GM12878 (cell line): ENCODE data around the gene CNTNAP2. TPM values are rescaled to one million over a fixed set of nuclear protein-coding genes. Genes with fewer than 3 reads are reported as not detected.

Source experiments
- POU2F2 ChIP-seq: IDR thresholded peaks from 3 replicates; pipeline ENCODE4 v1.6.1; 2011; ENCODE audit warnings: low read depth, mild to moderate bottlenecking, low read length, borderline replicate concordance
- ZNF592 ChIP-seq: fragments of 450-650 bp; IDR thresholded peaks from 2 replicates; pipeline ENCODE4 v1.6.1; 2017; ENCODE audit warnings: mild to moderate bottlenecking, moderate library complexity
- polyA plus RNA-seq, 11 experiments: library from polyadenylated mRNA; depleted of rRNA in 4 of 11; unstranded in 6 of 11; stranded (reverse) in 5 of 11; fragments of >200 nt; fragmentation: Nextera tagmentation in 4 of 11; fragmentation: Illumina TruSeq in 1 of 11; extraction: Ambion mirVana in 4 of 11; extraction: Trizol in 1 of 11; gene quantifications; 1 replicate in 1 of 11; 2 replicates in 10 of 11; pipeline versions ENCODE4 v1.2.1 to v1.2.3, GENCODE V29; 2011 to 2016; ENCODE audit warnings: inconsistent platforms in 2 of 11, missing spikeins in 2 of 11, low read depth in 1 of 11
- total RNA-seq, 4 experiments: library from RNA; depleted of rRNA in 3 of 4; stranded (reverse); fragments of >200 nt in 3 of 4; fragmentation: Illumina TruSeq in 1 of 4; extraction: Trizol in 1 of 4; gene quantifications; 2 replicates each; pipeline versions ENCODE4 v1.2.1 to v1.2.3, GENCODE V29; 2013 to 2021
- TF ChIP-seq, protein P1 (sequence below): IDR thresholded peaks from 2 replicates; pipeline ENCODE4 v1.6.1; 2011; ENCODE audit warnings: mild to moderate bottlenecking, low read depth, low read length, moderate library complexity; ENCODE audit not compliant: insufficient replicate concordance
- TF ChIP-seq, protein P2 (sequence below), 3 experiments: IDR thresholded peaks in 2 of 3; conservative IDR thresholded peaks in 1 of 3; 2 replicates each; pipeline ENCODE4 v1.5.1; 2011; ENCODE audit warnings: low read depth in 3 of 3, low read length in 3 of 3, mild to moderate bottlenecking in 3 of 3, control low read depth in 2 of 3, moderate library complexity in 2 of 3, inconsistent platforms in 1 of 3, mixed read lengths in 1 of 3; ENCODE audit not compliant: control insufficient read depth in 2 of 3, insufficient read depth in 1 of 3; ENCODE audit errors: extremely low read depth in 1 of 3

Gene CNTNAP2
- total and polyA plus RNA-seq, 10 of the 15 experiments (the other 5 are each of a cell fraction or from before 2014, with no cell fraction given) = 0.03 to 0.08 (median 0.03) TPM; not detected in 7

GRCh38 chr7:148058753-148059152 lies 1942.2 kb downstream of the CNTNAP2 start (continued):
- TF ChIP-seq, protein P1, sequence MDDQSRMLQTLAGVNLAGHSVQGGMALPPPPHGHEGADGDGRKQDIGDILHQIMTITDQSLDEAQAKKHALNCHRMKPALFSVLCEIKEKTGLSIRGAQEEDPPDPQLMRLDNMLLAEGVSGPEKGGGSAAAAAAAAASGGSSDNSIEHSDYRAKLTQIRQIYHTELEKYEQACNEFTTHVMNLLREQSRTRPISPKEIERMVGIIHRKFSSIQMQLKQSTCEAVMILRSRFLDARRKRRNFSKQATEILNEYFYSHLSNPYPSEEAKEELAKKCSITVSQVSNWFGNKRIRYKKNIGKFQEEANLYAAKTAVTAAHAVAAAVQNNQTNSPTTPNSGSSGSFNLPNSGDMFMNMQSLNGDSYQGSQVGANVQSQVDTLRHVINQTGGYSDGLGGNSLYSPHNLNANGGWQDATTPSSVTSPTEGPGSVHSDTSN = no peak
- TF ChIP-seq POU2F2 = no peak
- no peak for TF ChIP-seq ZNF592
- TF ChIP-seq, protein P2, sequence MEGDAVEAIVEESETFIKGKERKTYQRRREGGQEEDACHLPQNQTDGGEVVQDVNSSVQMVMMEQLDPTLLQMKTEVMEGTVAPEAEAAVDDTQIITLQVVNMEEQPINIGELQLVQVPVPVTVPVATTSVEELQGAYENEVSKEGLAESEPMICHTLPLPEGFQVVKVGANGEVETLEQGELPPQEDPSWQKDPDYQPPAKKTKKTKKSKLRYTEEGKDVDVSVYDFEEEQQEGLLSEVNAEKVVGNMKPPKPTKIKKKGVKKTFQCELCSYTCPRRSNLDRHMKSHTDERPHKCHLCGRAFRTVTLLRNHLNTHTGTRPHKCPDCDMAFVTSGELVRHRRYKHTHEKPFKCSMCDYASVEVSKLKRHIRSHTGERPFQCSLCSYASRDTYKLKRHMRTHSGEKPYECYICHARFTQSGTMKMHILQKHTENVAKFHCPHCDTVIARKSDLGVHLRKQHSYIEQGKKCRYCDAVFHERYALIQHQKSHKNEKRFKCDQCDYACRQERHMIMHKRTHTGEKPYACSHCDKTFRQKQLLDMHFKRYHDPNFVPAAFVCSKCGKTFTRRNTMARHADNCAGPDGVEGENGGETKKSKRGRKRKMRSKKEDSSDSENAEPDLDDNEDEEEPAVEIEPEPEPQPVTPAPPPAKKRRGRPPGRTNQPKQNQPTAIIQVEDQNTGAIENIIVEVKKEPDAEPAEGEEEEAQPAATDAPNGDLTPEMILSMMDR (IDR thresholded peaks at IDR 0.05 in 2 of 3, conservative IDR thresholded peaks at IDR 0.05 in 1 of 3; ENCODE audit: control insufficient read depth in 2 of 3, extremely low read depth in 1 of 3, insufficient read depth in 1 of 3, low read depth in 3 of 3, low read length in 3 of 3) = no peak
